Measurements from ENCODE around the gene NRG2. TPM values are rescaled to one million over a fixed set of nuclear protein-coding genes. Genes with fewer than 3 reads are reported as not detected.

NRG2 gene
- polyA plus RNA-seq, 2 of the 4 experiments (the other 2 are of a cell fraction): 1.0 to 1.1 TPM

DNA sequence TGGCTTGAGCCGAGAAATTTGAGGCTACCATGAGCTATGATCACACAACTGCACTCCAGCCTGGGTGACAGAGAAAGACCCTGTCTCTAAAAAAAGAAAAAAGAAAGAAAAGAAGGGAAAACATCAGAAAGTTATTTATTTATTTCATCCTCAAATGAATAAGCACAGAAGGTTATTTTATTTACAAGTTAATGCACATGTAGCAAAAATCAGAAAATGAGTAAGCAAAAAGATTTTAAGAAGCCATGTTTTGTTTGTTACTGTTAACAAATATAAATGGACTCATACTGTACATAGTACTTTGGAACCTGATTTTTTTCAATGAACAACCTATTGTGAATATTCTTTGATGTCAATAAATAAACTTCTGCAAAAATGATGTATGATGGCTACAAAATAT, 47.2 kb downstream of the NRG2 start:
- POLR2A ChIA-PET: no interaction called here
- TF ChIP-seq, protein P1, sequence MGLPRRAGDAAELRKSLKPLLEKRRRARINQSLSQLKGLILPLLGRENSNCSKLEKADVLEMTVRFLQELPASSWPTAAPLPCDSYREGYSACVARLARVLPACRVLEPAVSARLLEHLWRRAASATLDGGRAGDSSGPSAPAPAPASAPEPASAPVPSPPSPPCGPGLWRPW (IDR thresholded peaks at IDR 0.05): no peak
- peak; percentile 48 for TF ChIP-seq MAFK (IDR thresholded peaks at IDR 0.05; ENCODE audit: partially characterized antibody)
- Histone ChIP-seq H3K4me1 (no peaks in the 10 kb centered on the region), H3K9me3 (no peaks in the 10 kb centered on the region), H3K27ac (no peak overlapping the region), H3K4me2 (no peak overlapping the region), H3K4me3 (no peak overlapping the region)
- FAIRE-seq (no peak), ATAC-seq (no peak), DNase-seq (ENCODE audit: low read depth in 1 of 2, low spot score in 1 of 2) (no peak)
- CTCF ChIA-PET: interaction anchor here (1.4 to 2.5 kb wide), 3 partner anchors 27 to 209 kb away, joined by 4 to 12 read pairs (median 4); no protein-coding TSS in a partner anchor
- WGBS (ENCODE audit: missing lambda C conversion rate): 24% methylated on average over 1 of the region's 1 CpG

- FAIRE-seq (no peak), DNase-seq (ENCODE audit: low read depth in 1 of 2, low spot score in 1 of 2) (no peak), ATAC-seq (no peak)
- 54% methylated on average over 1 of the region's 1 CpG for WGBS (ENCODE audit: missing lambda C conversion rate)
- CTCF ChIA-PET: no interaction called here
- Histone ChIP-seq H3K4me3 (no peak overlapping the region), H3K4me2 (no peak overlapping the region), H3K4me1 (no peaks in the 10 kb centered on the region), H3K9me3 (no peaks in the 10 kb centered on the region), H3K27ac (no peak overlapping the region)
- POLR2A ChIA-PET: no interaction called here
- TF ChIP-seq TP53 (CRISPR knock-in tag; IDR thresholded peaks at IDR 0.05) (no peak), RCOR1 (IDR thresholded peaks at IDR 0.05; ENCODE audit: low read depth, low read length) (no peak), ZNF302 (CRISPR knock-in tag; IDR thresholded peaks at IDR 0.05) (no peak), CHD4 (IDR thresholded peaks at IDR 0.05; ENCODE audit: borderline replicate concordance) (no peak), ESRRA (IDR thresholded peaks at IDR 0.05; ENCODE audit: borderline replicate concordance, low read length) (no peak), PHF8 (IDR thresholded peaks at IDR 0.05; ENCODE audit: borderline replicate concordance, low read depth) (no peak), USF2 (IDR thresholded peaks at IDR 0.05) (no peak), GATA3 (IDR thresholded peaks at IDR 0.05; ENCODE audit: borderline replicate concordance) (no peak), FOSL2 (IDR thresholded peaks at IDR 0.05) (no peak), FOSL2 (CRISPR knock-in tag; IDR thresholded peaks at IDR 0.05) (no peak), RAD21 (conservative IDR thresholded peaks at IDR 0.05 in 1 of 2, IDR thresholded peaks at IDR 0.05 in 1 of 2) (no peak), NPAS2 (CRISPR knock-in tag; IDR thresholded peaks at IDR 0.05; ENCODE audit: borderline replicate concordance) (no peak), MYC (IDR thresholded peaks at IDR 0.05; ENCODE audit: borderline replicate concordance, low read length) (no peak), CBX8 (IDR thresholded peaks at IDR 0.05) (no peak), POLR2A (IDR thresholded peaks at IDR 0.05; ENCODE audit: low read length) (no peak), HEYL (CRISPR knock-in tag; IDR thresholded peaks at IDR 0.05) (no peak), RNF2 (IDR thresholded peaks at IDR 0.05; ENCODE audit: borderline replicate concordance, low read depth) (no peak)
- TF ChIP-seq, protein P2, sequence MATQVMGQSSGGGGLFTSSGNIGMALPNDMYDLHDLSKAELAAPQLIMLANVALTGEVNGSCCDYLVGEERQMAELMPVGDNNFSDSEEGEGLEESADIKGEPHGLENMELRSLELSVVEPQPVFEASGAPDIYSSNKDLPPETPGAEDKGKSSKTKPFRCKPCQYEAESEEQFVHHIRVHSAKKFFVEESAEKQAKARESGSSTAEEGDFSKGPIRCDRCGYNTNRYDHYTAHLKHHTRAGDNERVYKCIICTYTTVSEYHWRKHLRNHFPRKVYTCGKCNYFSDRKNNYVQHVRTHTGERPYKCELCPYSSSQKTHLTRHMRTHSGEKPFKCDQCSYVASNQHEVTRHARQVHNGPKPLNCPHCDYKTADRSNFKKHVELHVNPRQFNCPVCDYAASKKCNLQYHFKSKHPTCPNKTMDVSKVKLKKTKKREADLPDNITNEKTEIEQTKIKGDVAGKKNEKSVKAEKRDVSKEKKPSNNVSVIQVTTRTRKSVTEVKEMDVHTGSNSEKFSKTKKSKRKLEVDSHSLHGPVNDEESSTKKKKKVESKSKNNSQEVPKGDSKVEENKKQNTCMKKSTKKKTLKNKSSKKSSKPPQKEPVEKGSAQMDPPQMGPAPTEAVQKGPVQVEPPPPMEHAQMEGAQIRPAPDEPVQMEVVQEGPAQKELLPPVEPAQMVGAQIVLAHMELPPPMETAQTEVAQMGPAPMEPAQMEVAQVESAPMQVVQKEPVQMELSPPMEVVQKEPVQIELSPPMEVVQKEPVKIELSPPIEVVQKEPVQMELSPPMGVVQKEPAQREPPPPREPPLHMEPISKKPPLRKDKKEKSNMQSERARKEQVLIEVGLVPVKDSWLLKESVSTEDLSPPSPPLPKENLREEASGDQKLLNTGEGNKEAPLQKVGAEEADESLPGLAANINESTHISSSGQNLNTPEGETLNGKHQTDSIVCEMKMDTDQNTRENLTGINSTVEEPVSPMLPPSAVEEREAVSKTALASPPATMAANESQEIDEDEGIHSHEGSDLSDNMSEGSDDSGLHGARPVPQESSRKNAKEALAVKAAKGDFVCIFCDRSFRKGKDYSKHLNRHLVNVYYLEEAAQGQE (IDR thresholded peaks at IDR 0.05): no peak
- TF ChIP-seq, protein P3, sequence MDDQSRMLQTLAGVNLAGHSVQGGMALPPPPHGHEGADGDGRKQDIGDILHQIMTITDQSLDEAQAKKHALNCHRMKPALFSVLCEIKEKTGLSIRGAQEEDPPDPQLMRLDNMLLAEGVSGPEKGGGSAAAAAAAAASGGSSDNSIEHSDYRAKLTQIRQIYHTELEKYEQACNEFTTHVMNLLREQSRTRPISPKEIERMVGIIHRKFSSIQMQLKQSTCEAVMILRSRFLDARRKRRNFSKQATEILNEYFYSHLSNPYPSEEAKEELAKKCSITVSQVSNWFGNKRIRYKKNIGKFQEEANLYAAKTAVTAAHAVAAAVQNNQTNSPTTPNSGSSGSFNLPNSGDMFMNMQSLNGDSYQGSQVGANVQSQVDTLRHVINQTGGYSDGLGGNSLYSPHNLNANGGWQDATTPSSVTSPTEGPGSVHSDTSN (IDR thresholded peaks at IDR 0.05): no peak
- TF ChIP-seq, protein P4, sequence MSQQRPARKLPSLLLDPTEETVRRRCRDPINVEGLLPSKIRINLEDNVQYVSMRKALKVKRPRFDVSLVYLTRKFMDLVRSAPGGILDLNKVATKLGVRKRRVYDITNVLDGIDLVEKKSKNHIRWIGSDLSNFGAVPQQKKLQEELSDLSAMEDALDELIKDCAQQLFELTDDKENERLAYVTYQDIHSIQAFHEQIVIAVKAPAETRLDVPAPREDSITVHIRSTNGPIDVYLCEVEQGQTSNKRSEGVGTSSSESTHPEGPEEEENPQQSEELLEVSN (IDR thresholded peaks at IDR 0.05; ENCODE audit: borderline replicate concordance, low read depth): no peak
- TF ChIP-seq, protein P5, sequence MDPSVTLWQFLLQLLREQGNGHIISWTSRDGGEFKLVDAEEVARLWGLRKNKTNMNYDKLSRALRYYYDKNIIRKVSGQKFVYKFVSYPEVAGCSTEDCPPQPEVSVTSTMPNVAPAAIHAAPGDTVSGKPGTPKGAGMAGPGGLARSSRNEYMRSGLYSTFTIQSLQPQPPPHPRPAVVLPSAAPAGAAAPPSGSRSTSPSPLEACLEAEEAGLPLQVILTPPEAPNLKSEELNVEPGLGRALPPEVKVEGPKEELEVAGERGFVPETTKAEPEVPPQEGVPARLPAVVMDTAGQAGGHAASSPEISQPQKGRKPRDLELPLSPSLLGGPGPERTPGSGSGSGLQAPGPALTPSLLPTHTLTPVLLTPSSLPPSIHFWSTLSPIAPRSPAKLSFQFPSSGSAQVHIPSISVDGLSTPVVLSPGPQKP (IDR thresholded peaks at IDR 0.05; ENCODE audit: low read depth, low read length): no peak
Observed at GRCh38 chr5:139994234-139994633, 48.9 kb downstream of the NRG2 start.

Measured in A549 (cell line).